Measurements from ENCODE around the gene BHLHA9. TPM values are rescaled to one million over a fixed set of nuclear protein-coding genes. Genes with fewer than 3 reads are reported as not detected.

The BHLHA9 gene
- total RNA-seq, 1 donor from 2014 or later, result not detected

GRCh38 chr17:1274245-1274608 is 4.0 kb downstream of the BHLHA9 start:
- DNase-seq (no peak), ATAC-seq (no peak)
- Histone ChIP-seq H3K9me3 (no peaks in the 10 kb centered on the region), H3K27ac (no peak overlapping the region), H3K4me1 (peaks cover 6% of the 10 kb centered on the region), H3K4me3 (no peak overlapping the region), H3K36me3 (no peaks in the 10 kb centered on the region), H3K27me3 (ENCODE audit: low read depth) (peaks cover 37% of the 10 kb centered on the region)
- intact Hi-C loops (cut with DNase I), result no loop called here
- TF ChIP-seq CTCF (IDR thresholded peaks at IDR 0.05), result no peak

- Histone ChIP-seq H3K27ac (no peak overlapping the region), H3K9me3 (no peaks in the 10 kb centered on the region), H3K36me3 (no peaks in the 10 kb centered on the region), H3K27me3 (ENCODE audit: low read depth) (peaks cover 26% of the 10 kb centered on the region), H3K4me3 (no peak overlapping the region), H3K4me1 (peaks cover 6% of the 10 kb centered on the region)
- no peak for TF ChIP-seq CTCF (IDR thresholded peaks at IDR 0.05)
- intact Hi-C loops (cut with DNase I), result no loop called here
- peak in 1 of 2 donors; percentile 5 for ATAC-seq
- DNase-seq, result no peak
Observed at GRCh38 chr17:1275205-1275961, 5.1 kb downstream of the BHLHA9 start.

GRCh38 chr17:1275962-1276736 is 5.9 kb downstream of the BHLHA9 start:
- TF ChIP-seq CTCF (IDR thresholded peaks at IDR 0.05), result peak; percentile 83
- Histone ChIP-seq H3K4me3 (no peak overlapping the region), H3K27ac (no peak overlapping the region), H3K9me3 (no peaks in the 10 kb centered on the region), H3K36me3 (no peaks in the 10 kb centered on the region), H3K27me3 (ENCODE audit: low read depth) (peaks cover 22% of the 10 kb centered on the region), H3K4me1 (peaks cover 6% of the 10 kb centered on the region)
- ATAC-seq (peak; percentile 78 to 79), DNase-seq (peak; percentile 74)
- intact Hi-C loops (cut with DNase I), result no loop called here

GRCh38 chr17:1280652-1281051 is 10.4 kb downstream of the BHLHA9 start:
- Histone ChIP-seq H3K27me3 (ENCODE audit: low read depth) (peaks cover 6% of the 10 kb centered on the region), H3K36me3 (no peaks in the 10 kb centered on the region), H3K9me3 (no peaks in the 10 kb centered on the region), H3K4me3 (no peak overlapping the region), H3K27ac (no peak overlapping the region), H3K4me1 (peaks cover 6% of the 10 kb centered on the region)
- intact Hi-C loops (cut with DNase I), result no loop called here
- no peak for ATAC-seq
- no peak for DNase-seq
- TF ChIP-seq CTCF (IDR thresholded peaks at IDR 0.05), result no peak

GRCh38 chr17:1286379-1287106 is 16.3 kb downstream of the BHLHA9 start:
- no peaks in the 10 kb centered on the region for H3K4me1 ChIP-seq
- intact Hi-C loops (cut with DNase I), result no loop called here
- no peak overlapping the region for H3K27ac ChIP-seq
- DNase-seq, result no peak
- H3K9me3 ChIP-seq, result no peaks in the 10 kb centered on the region
- TF ChIP-seq CTCF (IDR thresholded peaks at IDR 0.05), result no peak
- H3K4me3 ChIP-seq, result no peak overlapping the region
- ATAC-seq, result no peak
- H3K36me3 ChIP-seq, result no peaks in the 10 kb centered on the region
- H3K27me3 ChIP-seq (ENCODE audit: low read depth), result no peaks in the 10 kb centered on the region
